Stimulated activated CD8-positive, alpha-beta memory T cell treated with anti-CD3 and anti-CD28 coated beads, Interleukin-15, amount 100 ng/mL, for 1 hour (primary cell): ENCODE measurements around the gene CYP2D6.
"Not testable (repeated sequence)": the region's sequence is repeated elsewhere in the genome, so short reads cannot be mapped to it uniquely, and the experiment has no call there.

Source experiments
- DNase-seq: peaks from one replicate; pipeline ENCODE4 v3.0.0-alpha.2; 2020; ENCODE audit warnings: low read depth

Gene CYP2D6

DNA sequence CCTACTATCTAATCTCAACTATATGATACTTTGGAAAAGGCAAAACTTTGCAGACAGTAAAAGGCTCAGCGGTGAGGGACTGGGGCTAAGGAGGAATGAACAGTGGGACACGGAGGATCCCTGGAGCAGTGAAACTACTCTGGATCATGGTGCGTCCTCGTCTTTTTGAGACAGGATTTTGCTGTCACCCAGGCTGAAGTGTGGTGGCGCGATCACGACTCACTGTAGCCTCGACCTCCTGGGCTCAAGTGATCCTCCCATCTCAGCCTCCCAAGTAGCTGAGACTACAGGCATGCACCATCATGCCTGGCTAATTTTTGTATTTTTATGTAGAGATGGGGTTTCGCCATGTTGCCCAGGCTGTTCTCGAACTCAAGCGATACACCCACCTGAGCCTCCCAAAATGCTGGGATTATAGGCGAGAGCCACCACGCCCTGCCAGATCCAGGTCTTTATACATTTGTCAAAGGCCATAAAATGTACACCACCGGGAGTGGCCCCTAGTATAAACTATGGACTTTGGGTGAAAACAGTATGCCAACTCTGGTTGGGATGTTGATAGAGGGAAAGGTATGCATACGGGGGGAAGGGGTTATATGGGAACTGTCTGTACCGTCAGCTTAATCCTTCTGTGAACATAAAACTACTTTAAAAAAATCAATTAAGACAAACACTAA is 28.0 kb upstream of the CYP2D6 start:
- no peak for DNase-seq

DNA sequence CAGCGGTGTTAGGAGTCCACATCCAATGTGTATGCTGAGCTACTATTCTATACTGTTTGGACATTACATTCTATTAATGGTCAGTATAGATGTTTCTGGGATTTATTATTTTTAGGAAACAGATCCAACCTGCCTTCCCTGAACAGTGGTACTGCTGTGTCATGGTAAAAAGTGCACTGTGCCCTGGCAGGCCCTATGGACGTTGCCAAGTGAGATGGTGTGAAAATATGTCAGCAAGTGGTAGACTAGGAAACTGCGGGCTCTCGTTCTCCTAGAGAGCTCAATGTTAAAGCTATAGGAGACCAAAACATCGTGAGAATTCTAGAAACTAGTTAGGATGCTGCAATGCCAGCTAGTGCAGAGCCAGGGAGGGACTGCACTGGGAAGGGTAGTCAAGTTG is 26.0 kb upstream of the CYP2D6 start:
- no peak for DNase-seq

DNA sequence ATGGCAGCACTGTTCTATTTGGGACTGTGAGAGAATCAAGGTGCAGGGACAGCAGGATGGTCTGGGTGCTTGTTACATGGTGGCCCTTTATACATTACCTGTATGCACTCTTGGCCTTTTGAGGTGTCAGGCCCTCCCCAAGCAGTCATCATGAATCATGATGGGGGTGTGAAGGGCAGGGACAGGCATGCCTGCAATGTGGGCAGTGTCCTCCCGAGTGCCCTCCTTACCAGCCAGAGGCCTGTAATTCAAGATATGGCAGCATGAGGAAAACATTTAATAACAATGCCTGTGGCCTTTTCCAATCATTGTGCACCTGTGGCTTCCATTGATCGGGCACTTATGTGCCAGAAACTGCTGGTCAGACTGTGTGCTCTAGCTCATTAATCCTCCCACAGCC is 25.5 kb upstream of the CYP2D6 start:
- DNase-seq: no peak

DNA sequence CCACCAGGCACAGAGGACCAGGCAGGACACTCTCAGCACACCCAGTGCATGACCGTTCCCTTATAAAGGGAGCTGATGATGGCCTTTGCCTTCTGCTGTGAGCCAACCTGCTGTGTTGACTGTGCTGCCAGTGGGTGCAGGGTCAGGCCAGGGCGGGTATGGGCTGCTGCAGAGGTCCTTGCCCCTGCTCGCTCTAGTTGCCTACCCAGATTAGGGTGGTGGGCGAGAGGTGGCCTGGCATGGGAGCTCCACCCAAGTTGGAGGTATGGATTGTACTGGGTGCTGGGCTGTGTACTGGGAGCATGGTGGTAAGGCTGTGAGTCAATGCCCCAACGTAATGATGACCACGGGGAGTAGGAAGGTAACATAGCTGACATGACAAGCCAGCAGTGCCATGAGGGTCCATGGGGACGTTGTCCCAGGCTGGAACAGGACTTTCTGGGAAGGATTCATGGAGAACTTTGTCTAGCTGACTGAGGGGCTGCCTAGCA is 24.5 kb upstream of the CYP2D6 start:
- DNase-seq: no peak

DNA sequence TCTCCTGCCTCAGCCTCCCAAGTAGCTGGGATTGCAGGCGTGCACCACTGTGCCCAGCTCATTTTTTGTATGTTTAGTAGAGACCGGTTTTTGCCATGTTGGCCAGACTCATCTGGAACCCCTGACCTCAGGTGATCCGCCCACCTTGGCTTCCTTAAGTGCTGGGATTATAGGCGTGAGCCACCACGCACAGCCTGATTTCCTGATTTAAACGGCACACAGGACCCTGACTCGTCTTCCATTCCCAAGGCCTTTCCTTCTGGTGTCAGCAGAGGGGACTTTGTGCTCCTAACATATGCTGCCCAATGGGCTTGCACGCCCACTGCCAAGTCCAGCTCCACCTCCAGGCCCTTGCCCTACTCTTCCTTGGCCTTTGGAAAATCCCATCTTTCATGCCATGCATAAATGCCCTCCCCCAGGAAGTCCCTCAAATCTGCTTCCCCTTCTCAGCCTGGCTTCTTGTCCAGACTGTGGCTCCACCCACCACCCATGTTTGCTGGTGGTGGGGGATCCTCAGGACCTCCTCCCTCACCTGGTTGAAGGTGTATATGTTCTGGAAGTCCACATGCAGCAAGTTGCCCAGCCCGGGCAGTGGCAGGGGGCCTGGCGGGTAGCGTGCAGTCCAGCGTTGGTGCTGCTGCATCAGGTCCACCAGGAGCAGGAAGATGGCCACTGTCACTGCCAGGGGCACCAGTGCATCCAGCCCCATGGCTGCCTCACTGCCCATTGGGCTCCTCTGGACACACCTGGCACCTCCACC is 23.9 kb upstream of the CYP2D6 start:
- no peak for DNase-seq

DNA sequence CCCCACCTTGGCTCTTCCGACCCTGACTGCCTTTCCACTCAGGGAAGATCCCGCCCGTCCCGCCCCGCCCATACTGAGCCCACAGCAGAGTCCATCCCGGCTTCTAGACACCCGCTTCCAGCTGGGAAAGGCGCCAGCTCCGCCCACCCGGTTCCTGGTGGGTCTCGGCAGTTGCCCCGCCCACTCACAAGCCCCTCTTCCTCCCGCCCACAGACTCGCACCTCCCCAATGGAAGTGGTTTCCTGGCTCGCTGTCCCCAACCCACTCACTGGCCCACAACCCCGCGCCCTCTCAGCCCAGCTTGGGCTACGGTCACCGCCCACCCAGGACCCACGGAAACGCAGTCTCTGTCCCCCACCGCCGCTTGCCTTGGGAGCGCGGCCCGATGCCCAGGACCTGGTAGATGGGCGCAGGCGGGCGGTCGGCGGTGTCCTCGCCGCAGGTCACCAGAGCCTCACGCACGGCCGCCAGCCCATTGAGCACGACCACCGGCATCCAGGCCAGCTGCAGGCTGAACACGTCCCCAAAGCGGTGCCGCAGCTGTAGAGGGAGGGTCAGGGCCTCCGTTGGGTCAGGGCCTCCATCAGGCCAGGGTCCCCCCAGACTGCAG is 22.2 kb upstream of the CYP2D6 start:
- DNase-seq: no peak

DNA sequence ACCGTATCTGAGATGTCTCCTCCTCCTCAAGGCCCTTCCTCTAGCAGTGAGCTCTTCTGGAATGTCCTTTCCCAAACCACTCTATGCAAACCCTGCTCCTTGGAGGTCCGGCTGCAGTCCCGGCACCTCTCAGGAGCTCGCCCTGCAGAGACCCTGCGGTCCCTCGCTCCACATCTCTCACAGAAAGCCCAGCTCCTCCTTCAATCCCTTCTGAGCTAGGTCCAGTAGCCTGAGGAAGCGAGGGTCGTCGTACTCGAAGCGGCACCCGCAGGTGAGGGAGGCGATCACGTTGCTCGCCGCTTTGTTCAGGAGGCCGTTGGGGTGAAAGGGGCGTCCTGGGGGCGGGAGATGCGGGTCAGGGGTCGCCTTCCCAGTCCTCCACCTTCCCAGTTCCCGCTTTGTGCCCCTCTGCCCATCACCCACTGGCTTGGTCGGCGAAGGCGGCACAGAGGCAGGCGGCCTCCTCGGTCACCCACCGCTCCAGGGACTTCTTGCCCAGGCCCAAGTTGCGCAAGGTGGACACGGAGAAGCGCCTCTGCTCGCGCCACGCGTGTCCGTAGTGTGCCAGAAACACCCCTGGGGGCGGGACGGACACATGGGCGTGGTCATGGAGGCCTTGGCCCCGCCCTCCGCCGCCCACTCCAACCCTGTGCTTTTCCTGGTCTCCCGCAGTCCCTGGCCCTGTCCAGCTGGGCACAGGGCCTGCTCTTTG is 21.5 kb upstream of the CYP2D6 start:
- no peak for DNase-seq

DNA sequence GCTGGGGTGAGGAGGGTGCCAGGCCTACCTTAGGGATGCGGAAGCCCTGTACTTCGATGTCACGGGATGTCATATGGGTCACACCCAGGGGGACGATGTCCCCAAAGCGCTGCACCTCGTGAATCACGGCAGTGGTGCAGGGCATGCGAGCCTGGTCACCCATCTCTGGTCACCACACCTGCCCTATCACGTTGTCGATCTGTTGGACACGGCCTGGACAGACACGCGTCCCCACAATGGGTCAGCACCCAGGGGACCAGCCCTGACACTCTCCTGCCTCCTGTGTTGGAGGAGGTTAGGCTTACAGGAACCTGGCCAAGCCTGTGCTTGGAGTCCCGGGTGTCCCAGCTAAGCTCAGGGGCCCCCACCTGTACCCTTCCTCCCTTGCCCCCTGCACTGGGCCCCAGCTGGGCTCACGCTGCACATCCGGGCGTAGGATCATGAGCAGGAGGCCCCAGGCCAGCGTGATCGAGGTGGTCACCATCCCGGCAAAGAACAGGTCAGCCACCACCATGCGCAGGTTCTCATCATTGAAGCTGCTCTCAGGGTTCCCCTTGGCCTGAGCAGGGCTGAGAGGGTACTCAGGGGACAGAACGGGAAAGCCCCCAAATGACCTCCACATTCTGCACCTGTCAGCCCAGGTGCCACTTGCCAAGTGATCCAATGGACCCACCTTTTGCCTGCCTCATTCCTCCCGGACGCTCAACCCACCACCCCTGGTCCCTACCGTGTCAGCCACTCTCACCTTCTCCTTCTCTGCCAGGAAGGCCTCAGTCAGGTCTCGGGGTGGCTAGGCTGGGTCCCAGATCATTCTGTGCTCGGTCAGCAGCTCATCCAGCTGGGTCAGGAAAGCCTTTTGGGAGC is 20.3 kb upstream of the CYP2D6 start:
- no peak for DNase-seq

DNA sequence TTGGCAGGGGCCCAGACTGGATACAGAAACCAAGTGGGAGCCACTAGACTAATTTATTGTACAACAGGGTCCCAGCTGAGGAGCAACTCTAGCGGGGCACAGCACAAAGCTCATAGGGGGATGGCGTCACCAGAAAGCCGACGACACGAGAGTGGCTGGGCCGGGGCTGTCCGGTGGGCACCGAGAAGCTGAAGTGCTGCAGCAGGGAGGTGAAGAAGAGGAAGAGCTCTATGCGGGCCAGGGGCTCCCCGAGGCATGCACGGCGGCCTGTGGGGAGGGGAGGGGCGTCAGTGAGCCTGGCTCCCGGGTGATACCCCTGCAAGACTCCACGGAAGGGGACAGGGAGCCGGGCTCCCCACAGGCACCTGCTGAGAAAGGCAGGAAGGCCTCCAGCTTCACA is 19.2 kb upstream of the CYP2D6 start:
- DNase-seq: not testable (repeated sequence)

DNA sequence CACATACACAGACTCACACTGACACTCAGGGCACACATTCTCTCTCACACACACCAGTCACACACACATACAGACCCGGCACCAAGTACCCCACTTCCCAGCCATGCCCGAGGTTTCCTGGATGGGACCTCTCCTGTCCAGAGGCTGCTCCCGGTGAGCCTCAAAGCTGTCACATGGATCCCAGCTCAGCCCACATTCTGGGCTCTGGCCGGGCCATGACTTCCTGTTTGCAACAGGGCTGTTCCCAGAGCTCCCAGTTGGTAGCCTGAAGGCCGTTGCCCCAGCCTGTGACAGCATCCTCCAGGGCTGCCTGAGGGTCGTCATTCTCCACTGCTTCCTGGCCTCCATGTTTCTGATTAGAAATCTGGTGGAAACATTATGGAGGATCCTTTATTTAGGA is 14.6 kb upstream of the CYP2D6 start:
- DNase-seq: no peak

DNA sequence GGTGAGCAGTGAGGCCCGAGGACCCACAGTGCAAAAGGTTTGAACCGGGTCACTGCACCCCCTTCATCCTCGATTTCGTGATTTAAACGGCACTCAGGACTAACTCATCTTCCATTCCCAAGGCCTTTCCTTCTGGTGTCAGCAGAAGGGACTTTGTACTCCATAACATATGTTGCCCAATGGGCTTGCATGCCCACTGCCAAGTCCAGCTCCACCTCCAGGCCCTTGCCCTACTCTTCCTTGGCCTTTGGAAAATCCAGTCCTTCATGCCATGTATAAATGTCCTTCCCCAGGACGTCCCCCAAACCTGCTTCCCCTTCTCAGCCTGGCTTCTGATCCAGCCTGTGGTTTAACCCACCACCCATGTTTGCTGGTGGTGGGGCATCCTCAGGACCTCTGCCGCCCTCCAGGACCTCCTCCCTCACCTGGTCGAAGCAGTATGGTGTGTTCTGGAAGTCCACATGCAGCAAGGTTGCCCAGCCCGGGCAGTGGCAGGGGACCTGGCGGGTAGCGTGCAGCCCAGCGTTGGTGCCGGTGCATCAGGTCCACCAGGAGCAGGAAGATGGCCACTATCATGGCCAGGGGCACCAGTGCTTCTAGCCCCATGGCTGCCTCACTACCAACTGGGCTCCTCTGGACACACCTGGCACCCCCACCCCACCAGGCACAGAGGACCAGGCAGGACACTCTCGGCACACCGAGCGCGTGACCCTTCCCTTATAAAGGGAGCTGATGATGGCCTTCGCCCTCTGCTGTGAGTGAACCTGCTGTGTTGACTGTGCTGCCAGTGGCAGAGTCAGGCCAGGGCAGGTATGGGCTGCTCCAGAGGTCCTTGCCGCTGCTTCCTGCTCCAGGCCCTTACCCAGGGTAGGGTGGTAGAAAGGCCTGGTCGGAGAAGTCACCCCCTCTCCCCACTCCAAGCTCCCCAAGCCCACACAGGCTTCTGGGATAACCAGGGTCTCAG is 13.5 kb upstream of the CYP2D6 start:
- DNase-seq: not testable (repeated sequence)

DNA sequence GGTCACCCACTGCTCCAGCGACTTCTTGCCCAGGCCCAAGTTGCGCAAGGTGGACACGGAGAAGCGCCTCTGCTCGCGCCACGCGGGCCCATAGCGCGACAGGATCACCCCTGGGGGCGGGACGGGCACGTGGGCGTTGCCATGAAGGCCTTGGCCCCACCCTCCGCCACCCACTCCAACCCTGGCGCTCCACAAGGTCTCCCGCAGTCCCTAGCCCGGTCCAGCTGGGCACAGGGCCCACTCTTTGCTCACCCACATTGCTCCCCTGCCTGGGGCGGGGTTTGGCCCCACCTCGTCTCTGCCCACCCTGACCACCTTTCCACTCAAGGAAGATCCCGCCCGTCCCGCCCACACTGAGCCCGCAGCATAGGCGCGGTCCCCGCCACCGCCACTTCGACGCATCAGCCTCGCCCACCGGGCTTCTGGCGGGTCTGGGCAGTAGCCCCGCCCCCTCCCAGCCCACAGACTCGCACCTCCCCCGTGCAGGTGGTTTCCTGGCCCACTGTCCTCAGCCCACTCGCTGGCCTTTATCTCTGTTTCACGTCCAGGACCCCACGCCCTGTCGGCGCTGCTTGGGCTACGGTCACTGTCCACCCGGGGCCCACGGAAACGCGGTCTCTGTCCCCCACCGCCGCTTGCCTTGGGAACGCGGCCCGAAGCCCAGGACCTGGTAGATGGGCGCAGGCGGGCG is 12.3 kb upstream of the CYP2D6 start:
- DNase-seq: no peak

DNA sequence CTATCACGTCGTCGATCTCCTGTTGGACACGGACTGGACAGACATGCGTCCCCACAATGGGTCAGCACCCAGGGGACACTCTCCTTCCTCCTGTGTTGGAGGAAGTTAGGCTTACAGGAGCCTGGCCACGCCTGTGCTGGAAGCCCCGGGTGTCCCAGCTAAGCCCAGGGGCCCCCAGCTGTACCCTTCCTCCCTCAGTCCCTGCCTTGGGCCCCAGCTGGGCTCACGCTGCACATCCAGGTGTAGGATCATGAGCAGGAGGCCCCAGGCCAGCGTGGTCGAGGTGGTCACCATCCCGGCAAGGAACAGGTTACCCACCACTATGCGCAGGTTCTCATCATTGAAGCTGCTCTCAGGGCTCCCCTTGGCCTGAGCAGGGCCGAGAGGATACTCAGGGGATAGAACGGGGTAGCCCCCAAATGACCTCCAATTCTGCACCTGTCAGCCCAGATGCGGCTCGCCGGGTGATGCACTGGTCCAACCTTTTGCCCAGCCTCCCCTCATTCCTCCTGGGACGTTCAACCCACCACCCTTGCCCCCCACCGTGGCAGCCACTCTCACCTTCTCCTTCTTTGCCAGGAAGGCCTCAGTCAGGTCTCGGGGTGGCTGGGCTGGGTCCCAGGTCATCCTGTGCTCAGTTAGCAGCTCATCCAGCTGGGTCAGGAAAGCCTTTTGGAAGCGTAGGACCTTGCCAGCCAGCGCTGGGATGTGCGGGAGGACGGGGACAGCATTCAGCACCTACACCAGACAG is 10.9 kb upstream of the CYP2D6 start:
- DNase-seq: not testable (repeated sequence)

DNA sequence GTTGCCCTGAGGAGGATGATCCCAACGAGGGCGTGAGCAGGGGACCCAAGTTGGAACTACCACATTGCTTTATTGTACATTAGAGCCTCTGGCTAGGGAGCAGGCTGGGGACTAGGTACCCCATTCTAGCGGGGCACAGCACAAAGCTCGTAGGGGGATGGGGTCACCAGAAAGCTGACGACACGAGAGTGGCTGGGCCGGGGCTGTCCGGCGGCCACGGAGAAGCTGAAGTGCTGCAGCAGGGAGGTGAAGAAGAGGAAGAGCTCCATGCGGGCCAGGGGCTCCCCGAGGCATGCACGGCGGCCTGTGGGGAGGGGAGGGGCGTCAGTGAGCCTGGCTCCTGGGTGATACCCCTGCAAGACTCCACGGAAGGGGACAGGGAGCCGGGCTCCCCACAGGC is 9.5 kb upstream of the CYP2D6 start:
- not testable (repeated sequence) for DNase-seq

DNA sequence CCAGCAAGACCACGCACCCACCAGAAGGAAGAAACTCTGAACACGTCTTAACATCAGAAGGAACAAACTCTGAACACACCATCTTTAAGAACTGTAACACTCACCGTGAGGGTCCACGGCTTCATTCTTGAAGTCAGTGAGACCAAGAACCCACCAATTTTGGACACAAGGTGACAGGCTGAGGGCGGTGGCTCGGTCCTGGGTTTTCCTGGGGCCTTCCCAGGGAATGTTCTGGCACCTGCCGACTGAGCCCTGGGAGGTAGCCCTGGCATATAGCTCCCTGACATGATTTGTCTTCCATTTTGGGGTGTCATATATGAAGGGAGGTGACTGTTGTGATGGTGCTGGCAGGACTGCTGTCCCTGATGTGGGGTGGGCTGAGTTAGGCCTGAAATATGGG is 8.9 kb upstream of the CYP2D6 start:
- DNase-seq: not testable (repeated sequence)

DNA sequence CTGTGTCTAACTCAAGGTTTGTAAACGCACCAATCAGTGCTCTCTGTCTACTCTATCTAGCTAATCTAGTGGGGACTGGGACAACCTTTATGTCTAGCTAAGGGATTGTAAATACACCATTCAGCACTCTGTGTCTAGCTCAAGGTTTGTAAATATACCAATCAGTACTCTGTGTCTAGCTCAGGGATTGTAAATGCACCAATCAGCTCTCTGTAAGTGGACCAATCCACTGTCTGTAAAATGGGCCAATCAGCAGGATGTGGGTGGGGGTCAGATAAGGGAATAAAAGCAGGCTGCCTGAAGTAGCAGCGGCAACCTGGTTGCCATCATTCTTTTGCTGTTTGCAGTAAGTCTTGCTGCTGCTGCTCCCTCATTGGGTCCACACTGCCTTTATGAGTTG is 8.4 kb upstream of the CYP2D6 start:
- no peak for DNase-seq

DNA sequence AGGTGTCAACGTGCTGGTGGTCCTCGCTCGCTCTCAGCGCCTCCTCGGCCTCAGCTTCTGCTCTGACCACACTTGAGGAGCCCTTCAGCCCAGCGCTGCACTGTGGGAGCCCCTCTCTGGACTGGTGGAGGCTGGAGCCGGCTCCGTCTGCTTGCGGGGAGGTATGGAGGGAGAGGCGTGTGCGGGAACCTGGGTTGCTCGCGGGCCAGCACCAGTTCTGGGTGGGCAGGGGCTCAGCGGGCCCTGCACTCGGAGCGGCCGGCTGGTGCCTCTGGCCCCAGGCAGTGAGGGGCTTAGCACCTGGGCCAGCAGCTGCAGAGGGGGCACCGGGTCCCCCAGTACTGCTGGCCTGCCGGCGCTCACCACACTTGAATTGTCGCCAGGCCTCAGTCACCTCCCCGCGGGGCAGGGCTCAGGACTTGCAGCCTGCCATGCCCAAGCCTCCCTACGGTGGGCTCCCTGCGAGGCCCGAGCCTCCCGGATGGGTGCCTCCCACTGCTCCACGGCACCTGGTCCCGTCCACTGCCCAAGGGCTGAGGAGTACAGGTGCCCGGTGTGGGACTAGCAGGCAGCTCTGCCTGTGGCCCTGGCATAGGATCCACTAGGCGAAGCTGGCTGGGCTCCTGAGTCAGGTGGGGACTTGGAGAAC is 7.6 kb upstream of the CYP2D6 start:
- no peak for DNase-seq

DNA sequence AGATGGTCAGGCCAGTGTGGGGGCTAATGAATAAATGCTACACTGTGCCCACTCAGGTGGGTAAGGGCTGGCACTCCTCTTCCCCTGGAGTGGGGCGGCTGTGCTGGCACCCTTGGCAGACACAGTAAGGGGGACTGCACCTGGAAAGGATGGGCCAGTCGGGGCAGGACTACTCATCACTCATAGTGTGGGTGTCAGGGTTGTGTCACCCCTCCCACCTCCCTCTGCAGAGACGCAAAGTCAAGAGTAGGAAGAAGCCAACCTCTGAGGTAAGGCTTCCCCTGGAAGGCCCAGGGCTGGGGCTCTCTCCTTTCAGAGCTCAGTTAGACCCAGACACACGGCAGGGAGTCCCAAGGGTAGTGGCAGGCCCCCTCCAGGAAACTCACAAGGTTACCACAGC is 5.1 kb upstream of the CYP2D6 start:
- not testable (repeated sequence) for DNase-seq
